Fibroblast of peridontal ligament (primary cell): Measurements from ENCODE around the gene ERCC4.

ENCODE experiments used
- DNase-seq: peaks from one replicate; pipeline ENCODE4 v3.0.0-alpha.2; 2010; ENCODE audit errors: extremely low read depth

ERCC4 gene

GRCh38 chr16:13911306-13911705 is 8.6 kb upstream of the ERCC4 start:
- DNase-seq = no peak

DNA sequence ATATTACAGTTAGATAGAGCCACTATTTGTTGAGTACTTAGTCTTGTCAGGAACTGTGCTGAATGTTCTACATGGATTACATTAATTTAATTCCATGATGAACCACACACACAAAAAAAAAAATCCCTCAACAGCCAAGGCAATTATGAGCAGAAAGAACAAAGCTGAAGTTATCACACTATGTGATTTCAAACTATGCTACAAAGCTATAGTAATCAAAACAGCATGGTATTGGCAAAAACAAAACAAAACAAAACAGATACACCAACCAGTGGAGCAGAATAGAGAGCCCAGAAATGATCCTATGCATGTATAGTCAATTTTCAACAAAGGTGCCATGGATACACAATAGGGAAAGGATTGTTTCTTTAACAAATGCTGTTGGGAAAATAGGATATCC is 8.1 kb upstream of the ERCC4 start:
- no peak for DNase-seq

DNA sequence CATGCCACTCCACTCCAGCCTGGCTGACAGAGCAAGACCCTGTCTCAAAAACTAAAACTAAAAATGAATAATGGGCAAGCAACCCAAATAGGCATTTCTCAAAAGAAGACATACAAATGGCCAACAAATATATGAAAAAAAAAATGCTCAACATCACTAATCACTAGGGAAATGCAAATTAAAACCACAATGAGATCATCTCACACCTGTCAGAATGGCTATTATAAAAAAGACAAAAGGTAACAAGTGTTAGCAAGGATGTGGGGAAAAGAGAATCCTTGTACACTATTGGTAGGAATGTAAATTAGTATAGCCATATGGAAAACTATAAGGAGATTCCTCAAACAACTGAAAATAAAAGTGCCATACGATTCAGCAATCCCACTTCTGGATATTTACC is 7.1 kb upstream of the ERCC4 start:
- DNase-seq = no peak

GRCh38 chr16:13913374-13914292 is 6.3 kb upstream of the ERCC4 start:
- DNase-seq = no peak

DNA sequence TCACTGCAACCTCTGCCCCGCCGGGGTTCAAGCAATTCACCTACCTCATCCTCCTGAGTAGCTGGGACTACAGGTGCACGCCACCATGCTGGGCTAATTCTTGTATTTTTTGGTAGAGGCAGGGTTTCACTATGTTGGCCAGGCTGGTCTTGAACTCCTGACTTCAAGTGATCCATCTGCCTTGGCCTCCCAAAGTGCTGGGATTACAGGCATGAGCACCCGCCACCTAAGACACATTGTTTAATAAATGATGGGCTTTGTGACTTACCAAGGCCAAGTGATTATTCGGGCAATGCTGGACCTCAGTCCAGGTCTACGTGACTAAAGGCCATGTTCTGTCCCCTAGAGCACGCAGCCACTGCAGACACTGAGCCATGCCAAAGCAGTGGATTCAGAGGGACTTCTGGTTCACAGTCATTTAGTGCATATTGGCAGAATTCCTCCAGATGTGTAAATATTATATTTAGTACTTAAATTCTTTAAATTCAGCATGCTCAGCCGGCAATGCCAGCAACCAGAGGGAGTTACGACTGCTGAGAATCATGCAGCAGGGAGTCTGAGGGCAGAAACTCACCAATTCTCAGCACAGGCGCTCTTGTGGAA is 4.8 kb upstream of the ERCC4 start:
- DNase-seq = no peak

GRCh38 chr16:13919330-13919682 is 648 bp upstream of the ERCC4 start:
- DNase-seq = peak; percentile 51

- DNase-seq = no peak
Measured at GRCh38 chr16:13920510-13920818, 510 bp downstream of the ERCC4 start.

DNA sequence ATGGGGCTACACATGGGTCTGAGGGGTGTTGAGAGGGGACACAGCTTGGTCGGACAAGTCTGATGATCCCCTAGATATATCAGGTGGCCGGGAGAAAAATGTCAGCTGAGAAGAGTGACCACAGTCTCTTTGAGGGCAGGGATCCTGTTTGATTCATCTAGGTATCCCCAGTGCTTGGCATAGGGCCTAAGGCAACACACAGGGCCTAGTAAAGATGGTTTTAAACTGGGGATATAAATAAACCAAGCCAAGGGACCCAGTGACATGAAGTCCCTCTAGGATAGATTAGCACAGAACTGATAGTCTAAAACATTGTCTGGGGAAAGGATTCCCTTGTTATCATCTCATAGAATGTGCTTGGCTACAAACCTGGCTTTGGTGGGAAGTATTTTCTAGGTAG is 1.4 kb downstream of the ERCC4 start:
- DNase-seq = no peak

- DNase-seq = peak; percentile 87
Measured at GRCh38 chr16:13923703-13924298, 3.8 kb downstream of the ERCC4 start.

GRCh38 chr16:13926464-13926863 is 6.5 kb downstream of the ERCC4 start:
- no peak for DNase-seq

GRCh38 chr16:13926891-13927290 is 6.9 kb downstream of the ERCC4 start:
- no peak for DNase-seq

- no peak for DNase-seq
Measured at GRCh38 chr16:13928646-13929045, 8.7 kb downstream of the ERCC4 start.

GRCh38 chr16:13931845-13932244 is 11.9 kb downstream of the ERCC4 start:
- no peak for DNase-seq

- no peak for DNase-seq
Measured at GRCh38 chr16:13935408-13935807, 15.5 kb downstream of the ERCC4 start.

- no peak for DNase-seq
Measured at GRCh38 chr16:13936155-13936554, 16.2 kb downstream of the ERCC4 start.

DNA sequence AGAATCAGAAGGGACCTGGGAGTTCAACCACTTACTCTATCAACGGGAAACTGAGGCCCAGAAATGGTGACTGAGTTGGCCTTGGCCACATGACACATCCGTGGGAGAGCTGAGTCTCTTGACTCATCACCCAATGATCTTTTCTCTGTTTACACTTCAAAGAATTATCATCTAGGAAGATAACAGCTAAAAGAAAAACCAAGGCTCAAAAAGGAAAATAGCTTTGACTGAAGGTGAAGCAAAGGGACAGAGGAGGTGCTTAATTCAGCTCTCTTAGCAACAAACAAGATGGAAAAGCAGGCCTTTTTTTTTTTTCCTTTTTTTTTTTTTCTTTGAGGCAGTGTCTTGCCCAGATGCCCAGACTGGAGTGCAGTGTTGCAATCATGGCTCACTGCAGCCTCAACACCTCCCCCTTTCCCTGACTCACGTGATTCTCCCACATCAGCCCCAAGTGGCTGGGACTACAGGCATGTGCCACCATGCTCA is 16.7 kb downstream of the ERCC4 start:
- peak; percentile 73 for DNase-seq

- DNase-seq = no peak
Measured at GRCh38 chr16:13937411-13937810, 17.5 kb downstream of the ERCC4 start.

DNA sequence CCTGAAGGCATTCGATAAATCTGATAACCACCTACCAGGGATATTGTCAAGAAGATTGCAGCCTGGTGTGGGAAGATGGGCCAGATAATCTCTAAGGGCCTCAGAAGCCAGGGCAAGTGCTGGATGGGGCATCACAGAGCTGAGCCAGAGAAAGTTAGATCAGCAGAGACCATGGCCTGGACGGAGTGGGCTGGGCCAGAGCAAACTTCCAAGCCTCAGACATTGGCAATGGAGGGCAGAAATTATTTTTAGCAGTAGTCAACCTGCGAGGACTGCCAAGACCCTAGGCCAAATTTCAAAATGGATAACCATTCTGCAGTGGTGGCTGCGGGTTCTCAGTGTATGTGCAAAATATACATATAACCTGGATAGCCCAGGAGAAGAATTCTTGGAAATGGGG is 18.5 kb downstream of the ERCC4 start:
- DNase-seq = no peak

GRCh38 chr16:13939821-13940220 is 19.9 kb downstream of the ERCC4 start:
- DNase-seq = no peak

- DNase-seq = no peak
Measured at GRCh38 chr16:13940397-13940933, 20.5 kb downstream of the ERCC4 start.

GRCh38 chr16:13944816-13945215 is 24.9 kb downstream of the ERCC4 start:
- DNase-seq = no peak

DNA sequence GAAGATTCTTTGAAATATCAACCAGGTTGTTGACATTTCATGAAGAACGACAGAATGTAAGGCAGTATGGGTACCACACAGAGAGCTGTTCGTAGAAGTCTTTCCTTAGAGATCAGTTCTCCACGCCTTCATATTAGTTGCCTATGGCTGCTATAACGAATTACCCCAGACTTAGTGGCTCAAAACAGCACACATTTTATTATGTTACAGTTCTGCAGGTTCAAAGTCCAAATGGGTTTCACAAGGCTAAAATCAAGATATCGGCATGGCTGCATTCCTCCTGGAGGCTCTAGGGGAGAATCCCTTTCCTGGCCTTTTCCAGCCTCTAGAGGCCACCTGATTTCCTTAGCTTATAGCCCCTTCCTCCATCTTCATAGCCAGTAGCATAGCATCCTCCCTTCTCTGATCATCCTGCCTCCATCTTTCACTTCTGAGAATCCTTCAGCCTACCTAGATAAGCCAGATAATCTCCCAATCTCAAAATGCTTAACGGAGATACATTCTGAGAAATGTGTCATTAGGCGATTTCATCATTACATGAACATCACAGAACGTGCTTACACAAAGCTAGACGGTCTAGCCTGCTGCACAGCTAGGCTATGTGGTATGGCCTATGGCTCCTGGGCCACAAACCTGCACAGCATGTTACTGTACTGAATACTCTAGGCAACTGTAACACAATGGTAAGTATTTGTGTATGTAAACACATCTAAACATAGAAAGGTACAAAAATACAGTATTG is 26.0 kb downstream of the ERCC4 start:
- DNase-seq = no peak
